Measurements from ENCODE around the gene WSCD2.

DNA sequence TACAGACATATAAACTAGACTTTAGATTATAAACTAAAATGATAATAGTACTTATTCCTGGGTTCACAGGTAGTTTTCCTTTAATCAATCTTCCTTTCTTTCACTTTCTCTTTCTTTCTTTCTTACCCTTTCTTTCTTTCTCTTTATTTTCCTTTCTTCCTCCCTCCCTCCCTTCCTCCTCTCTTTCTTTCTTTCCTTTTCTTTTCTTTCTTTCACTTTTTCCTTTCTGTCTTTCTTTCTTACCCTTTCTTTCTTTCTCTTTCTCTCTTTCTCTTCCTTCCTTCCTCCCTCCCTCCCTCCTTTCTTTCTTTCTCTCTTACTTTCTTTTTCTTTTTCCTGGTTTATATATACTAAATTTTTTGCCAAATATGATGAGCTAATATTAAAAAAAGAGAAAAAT, 148.5 kb downstream of the WSCD2 start:
- TF ChIP-seq, protein P1, sequence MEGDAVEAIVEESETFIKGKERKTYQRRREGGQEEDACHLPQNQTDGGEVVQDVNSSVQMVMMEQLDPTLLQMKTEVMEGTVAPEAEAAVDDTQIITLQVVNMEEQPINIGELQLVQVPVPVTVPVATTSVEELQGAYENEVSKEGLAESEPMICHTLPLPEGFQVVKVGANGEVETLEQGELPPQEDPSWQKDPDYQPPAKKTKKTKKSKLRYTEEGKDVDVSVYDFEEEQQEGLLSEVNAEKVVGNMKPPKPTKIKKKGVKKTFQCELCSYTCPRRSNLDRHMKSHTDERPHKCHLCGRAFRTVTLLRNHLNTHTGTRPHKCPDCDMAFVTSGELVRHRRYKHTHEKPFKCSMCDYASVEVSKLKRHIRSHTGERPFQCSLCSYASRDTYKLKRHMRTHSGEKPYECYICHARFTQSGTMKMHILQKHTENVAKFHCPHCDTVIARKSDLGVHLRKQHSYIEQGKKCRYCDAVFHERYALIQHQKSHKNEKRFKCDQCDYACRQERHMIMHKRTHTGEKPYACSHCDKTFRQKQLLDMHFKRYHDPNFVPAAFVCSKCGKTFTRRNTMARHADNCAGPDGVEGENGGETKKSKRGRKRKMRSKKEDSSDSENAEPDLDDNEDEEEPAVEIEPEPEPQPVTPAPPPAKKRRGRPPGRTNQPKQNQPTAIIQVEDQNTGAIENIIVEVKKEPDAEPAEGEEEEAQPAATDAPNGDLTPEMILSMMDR (IDR thresholded peaks at IDR 0.05; ENCODE audit: insufficient read depth, low read length): no peak
- TF ChIP-seq SPI1 (IDR thresholded peaks at IDR 0.05; ENCODE audit: borderline replicate concordance, low read depth): no peak

Measured in HL-60 (cell line).